HEK293 (cell line): ENCODE data around the gene AP2A1.
"Not testable (repeated sequence)": the region's sequence is repeated elsewhere in the genome, so short reads cannot be mapped to it uniquely, and the experiment has no call there.

Experiments used
- CTCF ChIA-PET: fragments of 350-600 bp; formaldehyde crosslinking; extraction: SDS; loops from one replicate; lab custom pipeline; 2021; ENCODE audit warnings: antibody characterized with exemption; lab: Yijun Ruan, JAX
- POLR2A ChIA-PET: fragments of 300-600 bp; formaldehyde crosslinking; extraction: SDS; loops from one replicate; lab custom pipeline; 2020; ENCODE audit warnings: antibody characterized with exemption, inconsistent platforms; lab: Yijun Ruan, JAX
- H3K27ac ChIP-seq: fragments of 200-500 bp; sonication (Bioruptor generic); 2 replicates; pipeline ENCODE4 v1.5.1; 2014; ENCODE audit warnings: low read depth, low read length, control low read depth, inconsistent platforms; ENCODE audit errors: extremely low read depth
- H3K36me3 ChIP-seq, 2 experiments: fragments of 200-500 bp in 1 of 2; sonication (Bioruptor generic) in 1 of 2; 1 replicate in 1 of 2; 2 replicates in 1 of 2; pipeline ENCODE4 v1.5.1; 2014 to 2017; ENCODE audit warnings: inconsistent platforms in 2 of 2, low read length in 2 of 2; ENCODE audit not compliant: control insufficient read depth in 2 of 2, insufficient read depth in 1 of 2
- H3K4me1 ChIP-seq: fragments of 200-500 bp; sonication (Bioruptor generic); 2 replicates; pipeline ENCODE4 v1.5.1; 2014; ENCODE audit warnings: mild to moderate bottlenecking, low read length, inconsistent platforms; ENCODE audit not compliant: control insufficient read depth, insufficient read depth
- H3K4me3 ChIP-seq: 2 replicates; pipeline ENCODE4 v1.5.1; 2011; ENCODE audit warnings: low read depth, mild to moderate bottlenecking, control low read depth, low read length, moderate library complexity
- H3K9me3 ChIP-seq: fragments of 200-500 bp; sonication (Bioruptor generic); 2 replicates; pipeline ENCODE4 v1.5.1; 2014; ENCODE audit warnings: low read depth, low read length, inconsistent platforms; ENCODE audit not compliant: control insufficient read depth, insufficient read depth
- GLIS1 ChIP-seq: fragments of 450-650 bp; formaldehyde crosslinking; IDR thresholded peaks from 2 replicates; pipeline ENCODE4 v1.5.1; 2016; ENCODE audit warnings: missing biosample characterization, missing genetic modification characterization
- IKZF3 ChIP-seq: fragments of 450-650 bp; IDR thresholded peaks from 2 replicates; pipeline ENCODE4 v1.5.0; 2018; ENCODE audit warnings: missing biosample characterization, mild to moderate bottlenecking, missing genetic modification characterization, moderate library complexity
- OSR2 ChIP-seq: fragments of 450-650 bp; formaldehyde crosslinking; IDR thresholded peaks from 2 replicates; pipeline ENCODE4 v1.5.1; 2016; ENCODE audit warnings: missing biosample characterization, missing genetic modification characterization
- SP2 ChIP-seq: fragments of 450-650 bp; formaldehyde crosslinking; IDR thresholded peaks from 2 replicates; pipeline ENCODE4 v1.5.1; 2016; ENCODE audit warnings: missing biosample characterization, missing genetic modification characterization
- ZBTB17 ChIP-seq: fragments of 450-650 bp; formaldehyde crosslinking; IDR thresholded peaks from 2 replicates; pipeline ENCODE4 v1.5.1; 2016; ENCODE audit warnings: missing biosample characterization, missing genetic modification characterization
- ZNF19 ChIP-seq: fragments of 450-650 bp; formaldehyde crosslinking; IDR thresholded peaks from 2 replicates; pipeline ENCODE4; 2016; ENCODE audit warnings: missing biosample characterization, missing genetic modification characterization, low read depth
- ZNF266 ChIP-seq: fragments of 450-650 bp; formaldehyde crosslinking; IDR thresholded peaks from 2 replicates; pipeline ENCODE4 v1.5.1; 2016; ENCODE audit warnings: missing biosample characterization, missing genetic modification characterization, low read depth
- ZNF335 ChIP-seq: fragments of 450-650 bp; formaldehyde crosslinking; conservative IDR thresholded peaks from 2 replicates; pipeline ENCODE4 v1.5.1; 2016; ENCODE audit warnings: missing biosample characterization, missing genetic modification characterization
- ZNF548 ChIP-seq: fragments of 450-650 bp; formaldehyde crosslinking; IDR thresholded peaks from 2 replicates; pipeline ENCODE4 v1.5.1; 2016; ENCODE audit warnings: missing biosample characterization, missing genetic modification characterization
- ZNF707 ChIP-seq: fragments of 450-650 bp; formaldehyde crosslinking; IDR thresholded peaks from 2 replicates; pipeline ENCODE4 v1.5.1; 2016; ENCODE audit warnings: missing biosample characterization, missing genetic modification characterization
- ZNF785 ChIP-seq: fragments of 450-650 bp; formaldehyde crosslinking; IDR thresholded peaks from 2 replicates; pipeline ENCODE4 v1.5.1; 2016; ENCODE audit warnings: missing biosample characterization, missing genetic modification characterization
- ZXDB ChIP-seq: fragments of 450-650 bp; formaldehyde crosslinking; IDR thresholded peaks from 2 replicates; pipeline ENCODE4 v1.5.1; 2016; ENCODE audit warnings: missing biosample characterization, missing genetic modification characterization
- TF ChIP-seq, protein P1 (sequence below): fragments of 450-650 bp; formaldehyde crosslinking; IDR thresholded peaks from 2 replicates; pipeline ENCODE4 v1.5.1; 2016; ENCODE audit warnings: missing biosample characterization, missing genetic modification characterization
- TF ChIP-seq, protein P2 (sequence below): fragments of 450-650 bp; formaldehyde crosslinking; IDR thresholded peaks from 2 replicates; pipeline ENCODE4 v1.5.1; 2016; ENCODE audit warnings: missing biosample characterization, missing genetic modification characterization
- TF ChIP-seq, protein P3 (sequence below): fragments of 450-650 bp; formaldehyde crosslinking; conservative IDR thresholded peaks from 2 replicates; pipeline ENCODE4 v1.5.1; 2016; ENCODE audit warnings: low read depth, missing biosample characterization, missing genetic modification characterization

The AP2A1 gene

DNA sequence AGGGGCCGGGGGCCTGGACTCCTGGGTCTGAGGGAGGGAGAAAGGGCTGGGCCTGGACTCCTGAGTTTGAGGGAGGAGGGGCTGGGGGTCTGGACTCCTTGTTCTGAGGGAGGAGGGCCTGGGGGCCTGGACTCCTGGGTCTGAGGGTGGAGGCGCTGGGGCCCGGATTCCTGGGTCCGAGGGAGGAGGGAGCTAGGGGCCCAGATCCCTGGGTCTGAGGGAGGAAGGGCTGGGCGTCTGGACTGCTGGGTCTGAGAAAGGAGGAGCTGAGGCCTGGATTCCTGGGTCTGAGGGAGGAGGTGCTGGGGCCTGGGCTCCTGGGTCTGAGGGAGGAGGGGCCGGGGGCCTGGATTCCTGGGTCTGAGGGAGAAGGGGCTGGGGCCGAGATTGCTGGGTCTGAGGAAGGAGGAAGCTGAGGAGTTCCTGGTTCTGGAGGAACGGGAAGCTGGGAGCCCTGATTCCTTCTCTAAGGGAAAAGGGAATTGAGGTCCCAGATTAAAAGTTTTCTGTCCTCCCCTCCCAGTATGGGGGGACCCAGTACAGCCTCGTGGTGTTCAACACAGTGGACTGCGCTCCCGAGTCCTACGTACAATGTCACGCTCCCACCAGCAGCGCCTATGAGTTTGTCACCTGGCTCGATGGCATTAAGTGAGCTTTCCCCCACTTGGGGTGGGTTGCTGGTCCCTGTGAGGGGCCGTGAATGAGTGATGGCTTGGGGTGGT is 52.0 kb downstream of the AP2A1 start:
- CTCF ChIA-PET = interaction anchor here (0.7 to 1.0 kb wide), 3 partner anchors 29 to 314 kb away, joined by 3 to 4 read pairs (median 3); no protein-coding TSS in a partner anchor
- TF ChIP-seq IKZF3 (tag by site-specific recombination) (0 out of 2 replicates have a peak, but pooled peaks have one; percentile 17), ZNF19 (no peak)
- TF ChIP-seq, protein P1, sequence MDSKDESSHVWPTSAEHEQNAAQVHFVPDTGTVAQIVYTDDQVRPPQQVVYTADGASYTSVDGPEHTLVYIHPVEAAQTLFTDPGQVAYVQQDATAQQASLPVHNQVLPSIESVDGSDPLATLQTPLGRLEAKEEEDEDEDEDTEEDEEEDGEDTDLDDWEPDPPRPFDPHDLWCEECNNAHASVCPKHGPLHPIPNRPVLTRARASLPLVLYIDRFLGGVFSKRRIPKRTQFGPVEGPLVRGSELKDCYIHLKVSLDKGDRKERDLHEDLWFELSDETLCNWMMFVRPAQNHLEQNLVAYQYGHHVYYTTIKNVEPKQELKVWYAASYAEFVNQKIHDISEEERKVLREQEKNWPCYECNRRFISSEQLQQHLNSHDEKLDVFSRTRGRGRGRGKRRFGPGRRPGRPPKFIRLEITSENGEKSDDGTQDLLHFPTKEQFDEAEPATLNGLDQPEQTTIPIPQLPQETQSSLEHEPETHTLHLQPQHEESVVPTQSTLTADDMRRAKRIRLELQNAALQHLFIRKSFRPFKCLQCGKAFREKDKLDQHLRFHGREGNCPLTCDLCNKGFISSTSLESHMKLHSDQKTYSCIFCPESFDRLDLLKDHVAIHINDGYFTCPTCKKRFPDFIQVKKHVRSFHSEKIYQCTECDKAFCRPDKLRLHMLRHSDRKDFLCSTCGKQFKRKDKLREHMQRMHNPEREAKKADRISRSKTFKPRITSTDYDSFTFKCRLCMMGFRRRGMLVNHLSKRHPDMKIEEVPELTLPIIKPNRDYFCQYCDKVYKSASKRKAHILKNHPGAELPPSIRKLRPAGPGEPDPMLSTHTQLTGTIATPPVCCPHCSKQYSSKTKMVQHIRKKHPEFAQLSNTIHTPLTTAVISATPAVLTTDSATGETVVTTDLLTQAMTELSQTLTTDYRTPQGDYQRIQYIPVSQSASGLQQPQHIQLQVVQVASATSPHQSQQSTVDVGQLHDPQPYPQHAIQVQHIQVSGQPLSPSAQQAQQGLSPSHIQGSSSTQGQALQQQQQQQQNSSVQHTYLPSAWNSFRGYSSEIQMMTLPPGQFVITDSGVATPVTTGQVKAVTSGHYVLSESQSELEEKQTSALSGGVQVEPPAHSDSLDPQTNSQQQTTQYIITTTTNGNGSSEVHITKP (tag by site-specific recombination) = peak; percentile 32
- no peaks in the 10 kb centered on the region for H3K9me3 ChIP-seq
- H3K4me3 ChIP-seq = peak overlapping the region; percentile 89
- POLR2A ChIA-PET = interaction anchor here (0.6 to 1.3 kb wide), 5 partner anchors 39 to 111 kb away, joined by 3 to 4 read pairs (median 3); partner anchors contain the start of genes AP2A1 and NUP62
- H3K27ac ChIP-seq = peak overlapping the region; percentile 85
- H3K36me3 ChIP-seq = peaks cover 21 to 22% of the 10 kb centered on the region in 2 experiments
- H3K4me1 ChIP-seq = peaks cover 17% of the 10 kb centered on the region; the same call in 1 of the 2 replicates

DNA sequence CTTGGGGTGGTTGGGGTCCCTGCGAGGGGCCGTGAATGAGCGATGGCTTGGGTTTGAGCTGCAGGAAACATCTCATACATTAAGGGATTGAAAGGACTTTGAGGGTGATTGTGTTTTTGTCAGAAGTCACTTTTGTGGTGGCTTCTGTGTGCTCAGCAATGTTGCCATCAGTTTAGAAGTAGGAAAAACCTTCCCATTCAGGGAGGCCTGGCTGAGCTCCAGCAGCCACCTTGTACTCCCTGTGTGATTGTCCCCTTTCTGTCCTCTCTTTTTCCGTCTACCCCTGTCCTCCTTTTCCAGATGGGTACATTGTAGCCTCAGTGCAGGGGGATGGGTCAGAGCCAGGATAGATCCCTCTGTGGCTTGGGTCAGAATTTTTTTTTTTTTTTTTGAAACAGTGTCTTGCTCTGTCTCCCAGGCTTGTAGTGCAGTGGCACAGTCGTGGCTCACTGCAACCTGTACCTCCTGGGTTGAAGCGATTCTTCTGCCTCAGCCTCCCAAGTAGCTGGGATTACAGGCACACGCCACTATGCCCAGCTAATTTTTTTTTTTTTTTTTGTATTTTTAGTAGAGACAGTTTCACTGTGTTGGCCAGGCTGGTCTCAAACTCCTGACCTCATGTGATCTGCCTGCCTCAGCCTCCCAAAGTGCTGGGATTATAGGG is 52.8 kb downstream of the AP2A1 start:
- POLR2A ChIA-PET = interaction anchor here (0.6 to 1.3 kb wide), 3 partner anchors 32 to 53 kb away, joined by 3 read pairs; partner anchors contain the start of genes AP2A1 and PTOV1
- H3K27ac ChIP-seq = peak overlapping the region; percentile 85
- TF ChIP-seq ZNF335 = peak; percentile 48
- TF ChIP-seq OSR2 = peak; percentile 77
- TF ChIP-seq, protein P2, sequence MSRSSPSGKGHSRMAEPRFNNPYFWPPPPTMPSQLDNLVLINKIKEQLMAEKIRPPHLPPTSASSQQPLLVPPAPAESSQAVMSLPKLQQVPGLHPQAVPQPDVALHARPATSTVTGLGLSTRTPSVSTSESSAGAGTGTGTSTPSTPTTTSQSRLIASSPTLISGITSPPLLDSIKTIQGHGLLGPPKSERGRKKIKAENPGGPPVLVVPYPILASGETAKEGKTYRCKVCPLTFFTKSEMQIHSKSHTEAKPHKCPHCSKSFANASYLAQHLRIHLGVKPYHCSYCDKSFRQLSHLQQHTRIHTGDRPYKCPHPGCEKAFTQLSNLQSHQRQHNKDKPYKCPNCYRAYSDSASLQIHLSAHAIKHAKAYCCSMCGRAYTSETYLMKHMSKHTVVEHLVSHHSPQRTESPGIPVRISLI = peak; percentile 86
- TF ChIP-seq, protein P1 (tag by site-specific recombination) = peak; percentile 72
- TF ChIP-seq GLIS1 (tag by site-specific recombination) = peak; percentile 75; the same call in 1 of the 2 replicates
- peak; percentile 57; the same call in 1 of the 2 replicates for TF ChIP-seq ZBTB17 (tag by site-specific recombination)
- not testable (repeated sequence) for H3K9me3 ChIP-seq
- H3K4me3 ChIP-seq = peak overlapping the region; percentile 89; the same call in 1 of the 2 replicates
- CTCF ChIA-PET = interaction anchor here (0.6 to 1.0 kb wide), 4 partner anchors 14 to 315 kb away, joined by 3 to 4 read pairs (median 4); no protein-coding TSS in a partner anchor
- peaks cover 25 to 29% of the 10 kb centered on the region in 2 experiments for H3K36me3 ChIP-seq
- peaks cover 17% of the 10 kb centered on the region; the same call in 1 of the 2 replicates for H3K4me1 ChIP-seq

GRCh38 chr19:49820125-49820524 is 53.3 kb downstream of the AP2A1 start:
- POLR2A ChIA-PET = interaction anchor here (1.3 kb wide), 1 partner anchor 53 kb away, joined by 3 read pairs; the partner anchor contains the start of gene AP2A1
- H3K4me1 ChIP-seq = peaks cover 17% of the 10 kb centered on the region
- CTCF ChIA-PET = interaction anchor here (0.6 kb wide), 1 partner anchor 28 kb away, joined by 3 read pairs; no protein-coding TSS in a partner anchor
- H3K27ac ChIP-seq = peak overlapping the region; percentile 41
- H3K4me3 ChIP-seq = no peak overlapping the region
- peaks cover 26 to 30% of the 10 kb centered on the region in 2 experiments for H3K36me3 ChIP-seq
- H3K9me3 ChIP-seq = no peaks in the 10 kb centered on the region
- TF ChIP-seq ZXDB (0 out of 2 replicates have a peak, but pooled peaks have one; percentile 21), ZNF707 (tag by site-specific recombination) (no peak), ZNF548 (tag by site-specific recombination) (no peak), ZNF785 (tag by site-specific recombination) (no peak), SP2 (0 out of 2 replicates have a peak, but pooled peaks have one; percentile 6), ZNF266 (tag by site-specific recombination) (no peak), OSR2 (peak; percentile 72)
- TF ChIP-seq, protein P3, sequence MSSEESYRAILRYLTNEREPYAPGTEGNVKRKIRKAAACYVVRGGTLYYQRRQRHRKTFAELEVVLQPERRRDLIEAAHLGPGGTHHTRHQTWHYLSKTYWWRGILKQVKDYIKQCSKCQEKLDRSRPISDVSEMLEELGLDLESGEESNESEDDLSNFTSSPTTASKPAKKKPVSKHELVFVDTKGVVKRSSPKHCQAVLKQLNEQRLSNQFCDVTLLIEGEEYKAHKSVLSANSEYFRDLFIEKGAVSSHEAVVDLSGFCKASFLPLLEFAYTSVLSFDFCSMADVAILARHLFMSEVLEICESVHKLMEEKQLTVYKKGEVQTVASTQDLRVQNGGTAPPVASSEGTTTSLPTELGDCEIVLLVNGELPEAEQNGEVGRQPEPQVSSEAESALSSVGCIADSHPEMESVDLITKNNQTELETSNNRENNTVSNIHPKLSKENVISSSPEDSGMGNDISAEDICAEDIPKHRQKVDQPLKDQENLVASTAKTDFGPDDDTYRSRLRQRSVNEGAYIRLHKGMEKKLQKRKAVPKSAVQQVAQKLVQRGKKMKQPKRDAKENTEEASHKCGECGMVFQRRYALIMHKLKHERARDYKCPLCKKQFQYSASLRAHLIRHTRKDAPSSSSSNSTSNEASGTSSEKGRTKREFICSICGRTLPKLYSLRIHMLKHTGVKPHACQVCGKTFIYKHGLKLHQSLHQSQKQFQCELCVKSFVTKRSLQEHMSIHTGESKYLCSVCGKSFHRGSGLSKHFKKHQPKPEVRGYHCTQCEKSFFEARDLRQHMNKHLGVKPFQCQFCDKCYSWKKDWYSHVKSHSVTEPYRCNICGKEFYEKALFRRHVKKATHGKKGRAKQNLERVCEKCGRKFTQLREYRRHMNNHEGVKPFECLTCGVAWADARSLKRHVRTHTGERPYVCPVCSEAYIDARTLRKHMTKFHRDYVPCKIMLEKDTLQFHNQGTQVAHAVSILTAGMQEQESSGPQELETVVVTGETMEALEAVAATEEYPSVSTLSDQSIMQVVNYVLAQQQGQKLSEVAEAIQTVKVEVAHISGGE (tag by site-specific recombination) = peak; percentile 78
